Activated B cell treated with CpG ODN at 0.5 μM for 24 hours (primary cell): ENCODE results near the gene AGAP5. TPM values are rescaled to one million over a fixed set of nuclear protein-coding genes. Genes with fewer than 3 reads are reported as not detected.
"Not testable (repeated sequence)": the region's sequence is repeated elsewhere in the genome, so short reads cannot be mapped to it uniquely, and the experiment has no call there.

Source experiments
- ATAC-seq: fragments of 200-7000 bp; cut with Tn5 transposase; one replicate; pipeline ENCODE4 v1.10.0; 2021; ENCODE audit warnings: low read depth, mild to moderate bottlenecking, moderate library complexity
- CTCF ChIA-PET: fragments of 350-600 bp; sonication (Branson Sonifier 250); formaldehyde crosslinking; loops from one replicate; lab custom pipeline; 2021; ENCODE audit warnings: antibody characterized with exemption; lab: Charles Lee
- POLR2A ChIA-PET: fragments of 350-600 bp; sonication (Branson Sonifier 250); formaldehyde crosslinking; loops from one replicate; lab custom pipeline; 2021; ENCODE audit warnings: antibody characterized with exemption; lab: Charles Lee
- DNase-seq: peaks from one replicate; pipeline ENCODE4 v3.0.0; 2022
- H3K27ac Mint-ChIP-seq: one replicate; pipeline ENCODE4 v1.8.0; 2020; ENCODE audit warnings: mixed read lengths
- H3K27me3 Mint-ChIP-seq: one replicate; pipeline ENCODE4 v1.8.0; 2021; ENCODE audit warnings: mixed read lengths
- H3K36me3 Mint-ChIP-seq: one replicate; pipeline ENCODE4 v1.8.0; 2021; ENCODE audit warnings: low read depth, mixed read lengths
- H3K4me1 Mint-ChIP-seq: one replicate; pipeline ENCODE4 v1.8.0; 2021; ENCODE audit warnings: mixed read lengths
- H3K4me3 Mint-ChIP-seq: one replicate; pipeline ENCODE4 v1.8.0; 2020; ENCODE audit warnings: mild to moderate bottlenecking, mixed read lengths
- H3K9me3 Mint-ChIP-seq: one replicate; pipeline ENCODE4 v1.8.0; 2020; ENCODE audit warnings: mixed read lengths
- intact Hi-C: fragments of 100-400 bp; cut with micrococcal nuclease; formaldehyde crosslinking; loops from one replicate; pipeline ENCODE4 v1.15.1; 2024
- total RNA-seq: library from RNA; stranded (reverse); gene quantifications from 2 replicates; pipeline ENCODE4 v1.2.3, GENCODE V29; 2022

The AGAP5 gene
- total RNA-seq, 1 donor from 2014 or later, result 15.0 TPM

GRCh38 chr10:73703924-73704323 lies 6.0 kb upstream of the AGAP5 start:
- intact Hi-C loops, H3K27ac Mint-ChIP-seq, H3K4me1 Mint-ChIP-seq, DNase-seq, H3K27me3 Mint-ChIP-seq, POLR2A ChIA-PET, H3K4me3 Mint-ChIP-seq, CTCF ChIA-PET, ATAC-seq, H3K9me3 Mint-ChIP-seq: not testable (repeated sequence)
- H3K36me3 Mint-ChIP-seq, result peaks cover 33% of the 10 kb centered on the region

GRCh38 chr10:73698819-73699218 lies 910 bp upstream of the AGAP5 start:
- CTCF ChIA-PET, POLR2A ChIA-PET, DNase-seq, H3K4me1 Mint-ChIP-seq, H3K9me3 Mint-ChIP-seq, H3K27ac Mint-ChIP-seq, H3K27me3 Mint-ChIP-seq, intact Hi-C loops, ATAC-seq, H3K4me3 Mint-ChIP-seq: not testable (repeated sequence)
- H3K36me3 Mint-ChIP-seq, result peaks cover 30% of the 10 kb centered on the region

GRCh38 chr10:73695302-73695701 lies 2.6 kb downstream of the AGAP5 start:
- intact Hi-C loops, H3K27me3 Mint-ChIP-seq, H3K4me1 Mint-ChIP-seq, H3K27ac Mint-ChIP-seq, DNase-seq, H3K9me3 Mint-ChIP-seq, CTCF ChIA-PET, H3K4me3 Mint-ChIP-seq, POLR2A ChIA-PET, ATAC-seq: not testable (repeated sequence)
- H3K36me3 Mint-ChIP-seq, result peaks cover 25% of the 10 kb centered on the region

- H3K4me1 Mint-ChIP-seq, ATAC-seq, H3K9me3 Mint-ChIP-seq, intact Hi-C loops, DNase-seq, POLR2A ChIA-PET, H3K4me3 Mint-ChIP-seq, CTCF ChIA-PET, H3K27me3 Mint-ChIP-seq, H3K27ac Mint-ChIP-seq: not testable (repeated sequence)
- H3K36me3 Mint-ChIP-seq, result peaks cover 25% of the 10 kb centered on the region
Observed at GRCh38 chr10:73690755-73691154, 7.2 kb downstream of the AGAP5 start.

- POLR2A ChIA-PET, H3K9me3 Mint-ChIP-seq, H3K4me3 Mint-ChIP-seq, intact Hi-C loops, DNase-seq, H3K27me3 Mint-ChIP-seq, H3K4me1 Mint-ChIP-seq, H3K27ac Mint-ChIP-seq, ATAC-seq, CTCF ChIA-PET: not testable (repeated sequence)
- peaks cover 26% of the 10 kb centered on the region for H3K36me3 Mint-ChIP-seq
Observed at GRCh38 chr10:73689596-73689995, 8.3 kb downstream of the AGAP5 start.

- intact Hi-C loops, H3K4me1 Mint-ChIP-seq, DNase-seq, H3K27me3 Mint-ChIP-seq, ATAC-seq, H3K4me3 Mint-ChIP-seq, CTCF ChIA-PET, H3K27ac Mint-ChIP-seq, POLR2A ChIA-PET, H3K9me3 Mint-ChIP-seq: not testable (repeated sequence)
- peaks cover 21% of the 10 kb centered on the region for H3K36me3 Mint-ChIP-seq
Observed at GRCh38 chr10:73687641-73688040, 10.3 kb downstream of the AGAP5 start.

GRCh38 chr10:73674546-73674945 lies 23.4 kb downstream of the AGAP5 start:
- H3K9me3 Mint-ChIP-seq, H3K27ac Mint-ChIP-seq, POLR2A ChIA-PET, H3K36me3 Mint-ChIP-seq, H3K27me3 Mint-ChIP-seq, ATAC-seq, H3K4me3 Mint-ChIP-seq, CTCF ChIA-PET, H3K4me1 Mint-ChIP-seq, intact Hi-C loops, DNase-seq: not testable (repeated sequence)

- H3K27me3 Mint-ChIP-seq, DNase-seq, H3K36me3 Mint-ChIP-seq, ATAC-seq, POLR2A ChIA-PET, CTCF ChIA-PET, H3K4me3 Mint-ChIP-seq, H3K9me3 Mint-ChIP-seq, H3K27ac Mint-ChIP-seq, intact Hi-C loops, H3K4me1 Mint-ChIP-seq: not testable (repeated sequence)
Observed at GRCh38 chr10:73668378-73668777, 29.5 kb downstream of the AGAP5 start.

GRCh38 chr10:73666153-73666809 lies 31.6 kb downstream of the AGAP5 start:
- H3K36me3 Mint-ChIP-seq, DNase-seq, H3K9me3 Mint-ChIP-seq, H3K27me3 Mint-ChIP-seq, H3K4me1 Mint-ChIP-seq, H3K4me3 Mint-ChIP-seq, CTCF ChIA-PET, ATAC-seq, intact Hi-C loops, H3K27ac Mint-ChIP-seq, POLR2A ChIA-PET: not testable (repeated sequence)

- POLR2A ChIA-PET, intact Hi-C loops, H3K36me3 Mint-ChIP-seq, H3K27me3 Mint-ChIP-seq, H3K4me1 Mint-ChIP-seq, DNase-seq, H3K9me3 Mint-ChIP-seq, H3K4me3 Mint-ChIP-seq, CTCF ChIA-PET, H3K27ac Mint-ChIP-seq, ATAC-seq: not testable (repeated sequence)
Observed at GRCh38 chr10:73665581-73665980, 32.3 kb downstream of the AGAP5 start.

GRCh38 chr10:73664156-73665040 lies 33.5 kb downstream of the AGAP5 start:
- POLR2A ChIA-PET, H3K36me3 Mint-ChIP-seq, ATAC-seq, CTCF ChIA-PET, H3K27me3 Mint-ChIP-seq, intact Hi-C loops, DNase-seq, H3K27ac Mint-ChIP-seq, H3K4me1 Mint-ChIP-seq, H3K4me3 Mint-ChIP-seq, H3K9me3 Mint-ChIP-seq: not testable (repeated sequence)

- H3K4me1 Mint-ChIP-seq, H3K27ac Mint-ChIP-seq, ATAC-seq, CTCF ChIA-PET, H3K4me3 Mint-ChIP-seq, POLR2A ChIA-PET, H3K27me3 Mint-ChIP-seq, H3K9me3 Mint-ChIP-seq, H3K36me3 Mint-ChIP-seq, intact Hi-C loops, DNase-seq: not testable (repeated sequence)
Observed at GRCh38 chr10:73663621-73664020, 34.3 kb downstream of the AGAP5 start.
